Measurements from ENCODE around the gene SNPH.

GRCh38 chr20:1301031-1301529 lies 35.0 kb downstream of the SNPH start:
- TF ChIP-seq, protein P1, sequence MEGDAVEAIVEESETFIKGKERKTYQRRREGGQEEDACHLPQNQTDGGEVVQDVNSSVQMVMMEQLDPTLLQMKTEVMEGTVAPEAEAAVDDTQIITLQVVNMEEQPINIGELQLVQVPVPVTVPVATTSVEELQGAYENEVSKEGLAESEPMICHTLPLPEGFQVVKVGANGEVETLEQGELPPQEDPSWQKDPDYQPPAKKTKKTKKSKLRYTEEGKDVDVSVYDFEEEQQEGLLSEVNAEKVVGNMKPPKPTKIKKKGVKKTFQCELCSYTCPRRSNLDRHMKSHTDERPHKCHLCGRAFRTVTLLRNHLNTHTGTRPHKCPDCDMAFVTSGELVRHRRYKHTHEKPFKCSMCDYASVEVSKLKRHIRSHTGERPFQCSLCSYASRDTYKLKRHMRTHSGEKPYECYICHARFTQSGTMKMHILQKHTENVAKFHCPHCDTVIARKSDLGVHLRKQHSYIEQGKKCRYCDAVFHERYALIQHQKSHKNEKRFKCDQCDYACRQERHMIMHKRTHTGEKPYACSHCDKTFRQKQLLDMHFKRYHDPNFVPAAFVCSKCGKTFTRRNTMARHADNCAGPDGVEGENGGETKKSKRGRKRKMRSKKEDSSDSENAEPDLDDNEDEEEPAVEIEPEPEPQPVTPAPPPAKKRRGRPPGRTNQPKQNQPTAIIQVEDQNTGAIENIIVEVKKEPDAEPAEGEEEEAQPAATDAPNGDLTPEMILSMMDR (IDR thresholded peaks at IDR 0.05; ENCODE audit: low read depth, low read length) = no peak
- TF ChIP-seq POLR2A (IDR thresholded peaks at IDR 0.05; ENCODE audit: extremely low read depth, insufficient read length) (no peak), MAX (IDR thresholded peaks at IDR 0.05; ENCODE audit: low read depth, low read length) (no peak)

Measured in NB4 (cell line).